Mononuclear cell (primary cell): Measurements from ENCODE around the gene NAT9. TPM values are rescaled to one million over a fixed set of nuclear protein-coding genes. Genes with fewer than 3 reads are reported as not detected.

ENCODE experiments used
- H3K27me3 ChIP-seq: 2 replicates; pipeline ENCODE4 v1.6.0; 2011; ENCODE audit warnings: low read length, control low read depth; ENCODE audit not compliant: insufficient read depth
- H3K4me1 ChIP-seq: 2 replicates; pipeline ENCODE4 v1.5.1; 2011; ENCODE audit warnings: mild to moderate bottlenecking, low read length, control low read depth; ENCODE audit not compliant: insufficient read depth
- H3K4me3 ChIP-seq: 2 replicates; pipeline ENCODE4 v1.5.1; 2011; ENCODE audit warnings: mild to moderate bottlenecking, low read length, moderate library complexity
- H3K9me3 ChIP-seq: 2 replicates; pipeline ENCODE4 v1.5.1; 2011; ENCODE audit warnings: low read depth, mild to moderate bottlenecking, control low read depth, low read length
- total RNA-seq: library from RNA; depleted of rRNA; stranded (reverse); fragments of >200 nt; gene quantifications from one replicate; pipeline ENCODE4 v1.2.3, GENCODE V29; 2012

The NAT9 gene
- total RNA-seq, 1 donor: 14.9 TPM

- Histone ChIP-seq H3K9me3 (no peaks in the 10 kb centered on the region), H3K27me3 (no peaks in the 10 kb centered on the region), H3K4me1 (peaks cover 86% of the 10 kb centered on the region), H3K4me3 (no peak overlapping the region)
Observed at GRCh38 chr17:74777901-74778515, 1.9 kb upstream of the NAT9 start.

GRCh38 chr17:74776990-74777389 is 845 bp upstream of the NAT9 start:
- peaks cover 76% of the 10 kb centered on the region for H3K4me1 ChIP-seq
- H3K4me3 ChIP-seq: peak overlapping the region; percentile 78
- no peaks in the 10 kb centered on the region for H3K9me3 ChIP-seq
- H3K27me3 ChIP-seq: no peaks in the 10 kb centered on the region

DNA sequence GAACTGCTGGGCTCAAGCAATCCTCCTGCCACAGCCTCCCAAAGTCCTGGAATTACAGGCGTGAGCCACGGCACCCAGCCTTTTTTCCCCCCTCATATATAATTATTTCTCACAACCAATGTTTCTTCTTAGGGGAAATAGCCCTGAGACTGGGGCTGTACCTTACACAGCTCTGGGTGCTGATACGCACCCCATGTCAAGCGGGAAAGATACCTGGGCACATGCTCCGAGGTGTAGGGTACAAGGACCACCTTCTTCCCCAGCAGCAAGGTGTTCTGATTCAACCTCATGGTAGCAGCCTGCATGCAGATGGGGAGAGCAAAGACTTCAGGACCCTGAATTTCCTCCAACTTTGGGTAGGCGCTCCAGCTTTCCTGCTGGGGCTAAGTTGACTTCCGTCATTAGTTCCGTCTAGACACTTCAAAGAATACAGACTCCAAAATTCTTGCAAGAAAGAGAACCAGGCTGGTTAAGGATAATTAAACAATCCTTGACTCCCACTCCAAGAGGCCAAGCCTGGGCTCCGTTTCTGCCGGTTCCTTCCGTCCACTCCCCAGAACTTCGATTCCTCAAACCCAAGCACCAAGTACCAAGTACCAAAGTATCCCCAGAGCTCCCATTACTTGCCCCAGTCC is 619 bp downstream of the NAT9 start:
- H3K4me1 ChIP-seq: peaks cover 63% of the 10 kb centered on the region
- H3K4me3 ChIP-seq: peak overlapping the region; percentile 78
- no peaks in the 10 kb centered on the region for H3K27me3 ChIP-seq
- H3K9me3 ChIP-seq: no peaks in the 10 kb centered on the region

GRCh38 chr17:74773871-74774286 is 2.3 kb downstream of the NAT9 start:
- Histone ChIP-seq H3K9me3 (no peaks in the 10 kb centered on the region), H3K4me3 (no peak overlapping the region), H3K27me3 (no peaks in the 10 kb centered on the region), H3K4me1 (peaks cover 55% of the 10 kb centered on the region)

- no peak overlapping the region for H3K4me3 ChIP-seq
- peaks cover 51% of the 10 kb centered on the region for H3K4me1 ChIP-seq
- H3K27me3 ChIP-seq: no peaks in the 10 kb centered on the region
- H3K9me3 ChIP-seq: no peaks in the 10 kb centered on the region
Observed at GRCh38 chr17:74773414-74773813, 2.7 kb downstream of the NAT9 start.

DNA sequence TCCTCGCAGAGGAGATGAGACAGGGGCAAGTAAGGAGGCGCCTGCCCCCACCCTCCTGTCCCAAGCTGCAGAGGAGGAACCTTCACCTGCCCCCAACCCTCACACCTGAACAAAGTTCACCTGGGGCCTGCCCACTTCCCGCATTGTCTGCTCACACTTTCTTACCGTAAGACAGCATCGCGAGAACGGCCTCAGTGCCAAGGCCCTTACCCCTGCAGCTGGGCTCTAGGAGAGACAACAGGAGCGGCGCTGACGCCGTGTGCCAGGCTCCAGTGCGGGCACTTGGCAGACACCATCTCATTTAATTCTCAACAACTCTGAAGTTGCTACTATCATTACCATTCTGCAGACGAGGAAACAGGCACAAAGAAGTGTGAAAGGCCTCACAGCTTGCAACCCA is 4.1 kb downstream of the NAT9 start:
- Histone ChIP-seq H3K4me3 (no peak overlapping the region), H3K27me3 (no peaks in the 10 kb centered on the region), H3K9me3 (no peaks in the 10 kb centered on the region), H3K4me1 (peaks cover 37% of the 10 kb centered on the region)

- no peaks in the 10 kb centered on the region for H3K27me3 ChIP-seq
- H3K4me3 ChIP-seq: no peak overlapping the region
- peaks cover 32% of the 10 kb centered on the region for H3K4me1 ChIP-seq
- H3K9me3 ChIP-seq: no peaks in the 10 kb centered on the region
Observed at GRCh38 chr17:74771319-74771914, 4.7 kb downstream of the NAT9 start.

GRCh38 chr17:74770498-74771318 is 5.4 kb downstream of the NAT9 start:
- Histone ChIP-seq H3K27me3 (no peaks in the 10 kb centered on the region), H3K9me3 (no peaks in the 10 kb centered on the region), H3K4me3 (no peak overlapping the region), H3K4me1 (peaks cover 28% of the 10 kb centered on the region)

GRCh38 chr17:74769856-74770497 is 6.2 kb downstream of the NAT9 start:
- Histone ChIP-seq H3K4me3 (no peak overlapping the region), H3K4me1 (peaks cover 21% of the 10 kb centered on the region), H3K9me3 (no peaks in the 10 kb centered on the region), H3K27me3 (no peaks in the 10 kb centered on the region)

DNA sequence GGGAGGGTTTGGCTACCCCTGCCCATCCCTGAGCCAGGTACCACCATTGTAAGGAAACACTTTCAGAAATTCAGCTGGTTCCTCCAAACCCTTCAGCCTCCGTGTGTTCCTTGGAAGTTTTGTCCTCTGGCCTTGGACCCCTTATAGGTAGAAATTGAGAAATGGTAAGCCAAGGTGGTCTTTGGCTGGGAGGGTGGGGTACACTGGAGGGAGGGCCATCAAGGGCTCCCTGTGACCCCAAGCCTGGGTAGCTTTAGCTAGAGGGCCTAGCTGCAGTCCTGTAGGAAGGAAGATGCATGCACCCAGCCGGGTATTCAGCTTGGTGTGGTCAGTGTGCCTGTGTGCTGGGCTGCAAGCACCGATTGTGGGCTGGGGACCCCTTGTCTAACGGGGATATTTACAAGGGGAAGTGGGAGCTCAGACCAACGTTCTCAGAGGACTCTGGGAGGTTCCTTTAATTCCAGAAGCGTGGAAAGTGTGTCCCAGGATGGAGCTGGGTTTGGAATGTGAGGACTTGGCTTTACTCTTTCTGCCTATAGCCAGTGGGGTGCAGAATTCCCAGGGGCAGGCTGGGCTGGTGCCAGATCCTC is 6.8 kb downstream of the NAT9 start:
- H3K4me3 ChIP-seq: no peak overlapping the region
- no peaks in the 10 kb centered on the region for H3K27me3 ChIP-seq
- H3K4me1 ChIP-seq: peaks cover 15% of the 10 kb centered on the region
- no peaks in the 10 kb centered on the region for H3K9me3 ChIP-seq

DNA sequence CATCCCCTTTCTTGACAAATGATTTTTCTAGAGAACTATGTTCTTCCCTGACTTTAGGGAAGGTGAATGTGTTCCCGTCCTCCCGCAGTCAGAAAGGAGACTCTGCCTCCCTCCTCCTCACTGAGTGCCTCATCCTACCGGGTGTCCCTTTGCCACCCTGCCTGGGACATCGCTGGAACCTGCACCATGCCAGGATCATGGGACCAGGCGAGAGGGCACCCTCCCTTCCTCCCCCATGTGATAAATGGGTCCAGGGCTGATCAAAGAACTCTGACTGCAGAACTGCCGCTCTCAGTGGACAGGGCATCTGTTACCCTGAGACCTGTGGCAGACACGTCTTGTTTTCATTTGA is 7.4 kb downstream of the NAT9 start:
- no peaks in the 10 kb centered on the region for H3K27me3 ChIP-seq
- no peak overlapping the region for H3K4me3 ChIP-seq
- H3K4me1 ChIP-seq: peaks cover 9% of the 10 kb centered on the region
- no peaks in the 10 kb centered on the region for H3K9me3 ChIP-seq

GRCh38 chr17:74768069-74768762 is 7.9 kb downstream of the NAT9 start:
- Histone ChIP-seq H3K9me3 (no peaks in the 10 kb centered on the region), H3K4me1 (peaks cover 9% of the 10 kb centered on the region), H3K4me3 (no peak overlapping the region), H3K27me3 (no peaks in the 10 kb centered on the region)

DNA sequence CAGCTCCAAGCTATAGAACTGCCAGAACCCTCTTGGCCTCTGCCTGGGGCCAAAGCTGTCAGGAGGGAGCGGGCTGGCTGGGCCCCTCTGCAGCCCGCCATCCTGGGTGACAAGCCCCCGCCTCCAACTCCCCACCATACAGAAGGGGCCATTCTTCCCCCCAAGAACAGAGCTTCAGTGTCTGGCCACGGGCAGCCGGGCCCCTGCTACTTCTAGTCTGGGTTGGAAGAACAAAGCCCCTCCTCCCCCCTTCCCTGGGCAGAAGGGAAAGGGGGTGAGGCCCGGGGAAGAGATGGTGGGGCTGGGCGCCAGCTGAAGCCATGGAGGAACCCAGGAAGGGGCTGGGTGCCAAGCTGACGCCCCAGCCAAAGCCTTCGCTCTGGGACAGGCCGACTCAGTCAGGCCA is 9.0 kb downstream of the NAT9 start:
- Histone ChIP-seq H3K4me1 (peaks cover 14% of the 10 kb centered on the region), H3K9me3 (no peaks in the 10 kb centered on the region), H3K4me3 (no peak overlapping the region), H3K27me3 (no peaks in the 10 kb centered on the region)

DNA sequence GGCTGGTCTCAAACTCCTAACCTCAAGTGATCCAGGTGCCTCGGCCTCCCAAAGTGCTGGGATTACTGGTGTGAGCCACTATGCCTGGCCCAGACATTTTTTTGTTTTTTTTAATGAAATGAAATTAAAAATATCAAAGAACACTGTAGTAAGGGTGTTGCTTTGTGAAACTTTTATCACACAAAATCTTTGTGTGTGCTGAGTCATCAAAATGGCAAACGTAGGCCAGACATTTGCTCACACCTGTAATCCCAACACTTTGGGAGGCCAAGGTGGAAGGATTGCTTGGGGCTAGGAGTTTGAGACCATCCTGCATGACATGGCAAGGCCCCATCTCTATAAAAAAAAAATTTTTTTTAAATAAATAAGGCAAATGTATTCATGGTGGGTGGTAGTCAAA is 9.7 kb downstream of the NAT9 start:
- H3K4me3 ChIP-seq: no peak overlapping the region
- no peaks in the 10 kb centered on the region for H3K27me3 ChIP-seq
- peaks cover 20% of the 10 kb centered on the region for H3K4me1 ChIP-seq
- no peaks in the 10 kb centered on the region for H3K9me3 ChIP-seq
